Testis (tissue), 2 donors: ENCODE measurements around the gene RASGEF1C.

Experiments
- CTCF ChIP-seq, 3 experiments: fragments of 450-650 bp in 2 of 3; fragments of 200-600 bp in 1 of 3; sonication (generic) in 1 of 3; IDR thresholded peaks; one replicate each; pipeline ENCODE4 v1.5.1; 2016 to 2019; ENCODE audit warnings: antibody characterized with exemption in 3 of 3, mild to moderate bottlenecking in 2 of 3, moderate library complexity in 1 of 3
- POLR2A ChIP-seq: fragments of 450-650 bp; IDR thresholded peaks from one replicate; pipeline ENCODE4 v1.6.1; 2017; ENCODE audit warnings: antibody characterized with exemption, mild to moderate bottlenecking, moderate library complexity

- TF ChIP-seq CTCF (IDR thresholded peaks at IDR 0.05): no peak
- no peak for TF ChIP-seq POLR2A
Measured at GRCh38 chr5:180070756-180071530, 138.1 kb downstream of the RASGEF1C start.
